Measurements from ENCODE around the gene ETS1.

Gene ETS1

DNA sequence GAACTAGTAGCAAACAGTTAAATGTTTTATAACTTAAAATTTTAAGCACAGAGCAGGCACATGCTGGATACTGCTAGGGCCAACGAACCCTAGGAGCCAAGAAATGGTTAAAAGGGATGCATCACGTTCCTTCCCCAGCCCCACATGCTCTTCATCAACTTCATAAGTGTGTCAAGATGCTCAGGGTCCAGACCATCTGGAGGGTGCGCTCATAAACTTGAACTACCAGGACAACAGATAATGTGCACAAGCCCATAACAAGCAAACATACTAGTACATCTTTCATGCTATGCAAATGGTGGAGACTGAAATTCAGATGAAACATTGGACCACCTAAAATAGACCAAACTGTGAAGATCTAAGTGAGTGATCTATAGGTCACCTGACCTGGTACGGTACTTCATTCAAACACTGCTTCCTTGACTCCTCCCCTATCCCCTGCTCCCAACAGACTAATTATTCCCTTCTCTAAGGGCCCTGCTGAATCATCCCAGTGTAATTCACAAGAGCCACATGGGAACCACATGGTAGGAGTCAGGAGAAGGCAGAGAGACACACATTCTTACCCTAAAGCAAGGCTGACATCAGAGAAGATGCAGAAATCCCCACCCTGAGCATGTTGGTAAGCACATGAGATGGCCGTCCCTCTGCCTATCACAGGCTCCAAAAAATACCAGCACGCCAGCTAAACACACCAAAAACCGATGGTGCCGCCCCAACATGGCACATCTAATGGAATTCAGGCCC lies 83.9 kb downstream of the ETS1 start:
- no peak for DNase-seq (ENCODE audit: low spot score)
- no peak overlapping the region for H3K4me3 ChIP-seq
- H3K27ac ChIP-seq = peak overlapping the region; percentile 34 to 43
- TF ChIP-seq, protein P1, sequence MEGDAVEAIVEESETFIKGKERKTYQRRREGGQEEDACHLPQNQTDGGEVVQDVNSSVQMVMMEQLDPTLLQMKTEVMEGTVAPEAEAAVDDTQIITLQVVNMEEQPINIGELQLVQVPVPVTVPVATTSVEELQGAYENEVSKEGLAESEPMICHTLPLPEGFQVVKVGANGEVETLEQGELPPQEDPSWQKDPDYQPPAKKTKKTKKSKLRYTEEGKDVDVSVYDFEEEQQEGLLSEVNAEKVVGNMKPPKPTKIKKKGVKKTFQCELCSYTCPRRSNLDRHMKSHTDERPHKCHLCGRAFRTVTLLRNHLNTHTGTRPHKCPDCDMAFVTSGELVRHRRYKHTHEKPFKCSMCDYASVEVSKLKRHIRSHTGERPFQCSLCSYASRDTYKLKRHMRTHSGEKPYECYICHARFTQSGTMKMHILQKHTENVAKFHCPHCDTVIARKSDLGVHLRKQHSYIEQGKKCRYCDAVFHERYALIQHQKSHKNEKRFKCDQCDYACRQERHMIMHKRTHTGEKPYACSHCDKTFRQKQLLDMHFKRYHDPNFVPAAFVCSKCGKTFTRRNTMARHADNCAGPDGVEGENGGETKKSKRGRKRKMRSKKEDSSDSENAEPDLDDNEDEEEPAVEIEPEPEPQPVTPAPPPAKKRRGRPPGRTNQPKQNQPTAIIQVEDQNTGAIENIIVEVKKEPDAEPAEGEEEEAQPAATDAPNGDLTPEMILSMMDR (IDR thresholded peaks at IDR 0.05) = no peak

DNA sequence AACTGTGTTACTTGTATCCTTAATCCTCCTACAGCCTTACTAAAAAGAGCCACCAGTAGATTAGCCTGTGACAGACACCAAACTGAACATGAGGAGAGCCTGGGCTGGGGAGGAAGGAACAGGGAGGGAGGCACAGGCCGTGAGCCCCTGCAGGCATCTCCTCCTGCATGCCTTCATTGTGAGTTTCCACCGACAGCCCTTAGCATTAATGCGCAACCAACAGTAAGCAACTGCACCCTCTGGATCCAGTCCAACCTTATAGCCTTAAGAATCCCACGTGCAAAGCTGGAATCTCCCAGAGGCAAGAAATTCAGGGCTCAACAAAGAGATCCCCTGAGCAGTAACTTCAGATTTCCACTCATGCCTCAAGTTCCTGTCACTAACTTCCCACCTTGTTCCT lies 84.6 kb downstream of the ETS1 start:
- H3K4me3 ChIP-seq = no peak overlapping the region
- peak overlapping the region; percentile 21 to 47 for H3K27ac ChIP-seq
- DNase-seq (ENCODE audit: low spot score) = no peak
- TF ChIP-seq, protein P1 (IDR thresholded peaks at IDR 0.05) = no peak

DNA sequence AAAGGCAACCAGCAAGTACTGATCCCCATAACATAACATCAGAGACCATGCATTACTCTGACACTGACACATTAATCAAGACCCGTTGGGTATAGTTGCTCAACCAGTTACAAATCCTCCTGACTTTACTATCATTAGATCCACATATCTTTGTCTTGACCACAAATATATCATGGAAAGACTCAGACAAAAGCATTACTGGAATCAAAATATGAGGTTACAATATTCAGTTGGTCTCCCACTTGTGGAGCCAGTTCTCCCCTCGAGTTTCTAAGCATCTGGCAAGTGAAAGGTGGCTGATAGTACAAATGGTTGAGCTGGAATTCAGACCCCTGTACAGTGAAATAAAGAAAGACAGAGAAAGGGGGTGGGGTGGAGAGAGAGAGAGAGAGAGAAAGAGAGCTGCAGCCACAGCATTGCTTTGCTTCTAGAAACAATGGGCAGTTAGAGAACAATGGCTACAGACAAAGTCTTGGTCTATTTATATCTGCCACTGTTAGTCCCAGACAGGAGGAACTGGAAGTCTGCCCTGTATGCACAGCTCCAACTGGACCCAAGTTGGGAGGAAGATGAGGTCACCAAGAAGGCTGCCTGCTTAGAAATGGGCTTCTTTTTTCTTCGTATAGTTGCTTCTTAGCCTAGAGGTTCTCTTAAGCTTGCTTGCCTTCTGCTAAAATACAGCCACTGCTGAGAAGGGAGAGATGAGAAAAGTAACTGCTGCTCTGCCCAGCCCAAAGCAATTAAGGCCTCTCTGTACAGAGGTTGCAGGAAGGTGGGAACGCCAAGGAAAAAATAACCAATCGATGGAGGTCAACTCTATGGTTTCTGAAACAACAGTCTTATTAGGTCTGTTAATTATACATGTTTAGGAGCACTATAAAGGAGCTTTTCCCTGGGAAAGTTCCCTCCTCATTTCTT lies 85.5 kb downstream of the ETS1 start:
- TF ChIP-seq, protein P1 (IDR thresholded peaks at IDR 0.05) = no peak
- no peak overlapping the region for H3K4me3 ChIP-seq
- H3K27ac ChIP-seq = peak overlapping the region; percentile 21 to 47
- DNase-seq (ENCODE audit: low spot score) = no peak

DNA sequence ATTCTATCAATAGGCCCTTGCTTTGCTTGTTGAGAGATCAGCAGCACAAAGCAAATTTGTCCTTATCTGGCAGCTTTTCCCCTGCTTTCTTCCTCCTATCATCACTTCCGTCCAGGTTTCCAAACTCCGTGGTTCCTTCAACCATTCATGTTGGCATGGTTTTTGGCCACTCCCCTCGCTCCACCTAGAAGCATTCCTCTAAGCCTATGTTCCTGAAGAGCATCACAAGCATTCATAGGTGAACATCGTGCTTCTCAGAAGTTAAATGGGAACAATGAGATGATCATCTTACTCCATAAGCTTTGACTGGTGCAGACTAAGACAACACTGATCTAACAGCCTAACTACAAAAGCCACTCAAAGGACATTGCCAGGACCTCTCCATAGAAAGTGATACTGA lies 86.3 kb downstream of the ETS1 start:
- no peak overlapping the region for H3K4me3 ChIP-seq
- peak overlapping the region; percentile 47 to 59 for H3K27ac ChIP-seq
- no peak for DNase-seq (ENCODE audit: low spot score)

DNA sequence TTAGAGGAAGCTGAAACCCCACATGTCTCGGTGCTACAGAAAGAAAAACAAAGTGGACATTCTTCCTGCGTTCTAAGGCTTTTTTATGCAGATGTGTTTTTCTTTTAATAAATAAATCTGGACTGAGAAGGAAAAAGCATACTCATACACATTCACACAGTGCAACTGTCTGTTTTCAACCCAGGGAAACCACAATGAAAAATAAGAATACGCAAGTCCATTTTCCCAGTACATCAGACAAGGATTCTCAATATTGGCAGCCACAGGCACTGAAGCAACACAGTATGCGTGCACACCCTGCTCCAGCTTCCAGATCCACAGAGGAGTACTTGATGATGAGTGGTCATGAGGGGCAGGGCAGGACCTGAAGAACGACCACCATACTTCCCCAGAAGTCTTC lies 86.9 kb downstream of the ETS1 start:
- no peak for DNase-seq (ENCODE audit: low spot score)
- Histone ChIP-seq H3K27ac (peak overlapping the region; percentile 47 to 59), H3K4me3 (no peak overlapping the region)
- TF ChIP-seq, protein P1 (IDR thresholded peaks at IDR 0.05) = no peak

More for the DNA sequence above, 86.3 kb downstream of the ETS1 start:
- TF ChIP-seq, protein P1 (IDR thresholded peaks at IDR 0.05) = no peak

DNA sequence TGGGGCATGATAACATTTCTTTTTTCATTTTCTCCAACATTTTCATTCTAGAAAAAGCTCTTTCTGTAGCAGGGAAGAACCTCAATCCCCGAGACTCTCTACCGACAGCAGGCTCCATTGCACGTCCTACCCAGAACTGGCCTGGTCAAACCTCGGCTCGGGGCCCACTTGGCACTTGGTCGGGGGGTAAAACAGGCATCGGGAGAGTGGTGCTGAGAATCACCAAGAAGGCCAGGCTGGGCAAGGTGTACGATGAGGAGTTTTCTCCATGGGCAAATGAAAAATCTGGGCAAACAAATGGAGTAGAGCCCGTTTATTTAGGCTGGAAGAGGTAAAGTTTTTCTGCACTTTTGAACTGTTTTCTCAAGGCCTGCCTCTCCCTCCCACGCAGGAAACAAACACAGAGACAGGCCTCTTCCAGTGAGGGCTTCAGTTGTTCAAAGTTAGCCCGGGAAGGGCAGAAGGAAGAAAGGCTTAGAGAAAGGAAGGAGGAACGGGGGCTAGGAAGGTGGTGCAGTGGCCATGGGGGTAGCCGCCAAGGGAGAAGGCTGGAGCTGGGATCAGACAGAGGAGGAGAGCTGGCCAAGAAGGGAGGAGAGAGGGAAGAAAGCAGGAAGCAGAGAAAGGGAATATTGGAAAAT lies 87.6 kb downstream of the ETS1 start:
- Histone ChIP-seq H3K4me3 (peak overlapping the region; percentile 51), H3K27ac (peak overlapping the region; percentile 59 to 81)
- TF ChIP-seq, protein P1 (IDR thresholded peaks at IDR 0.05) = no peak
- no peak for DNase-seq (ENCODE audit: low spot score)

Data from coronary artery (tissue), 2 donors.